Thoracic aorta (tissue), 2 donors: ENCODE data around the gene ACADM. TPM values are rescaled to one million over a fixed set of nuclear protein-coding genes. Genes with fewer than 3 reads are reported as not detected.

Source experiments
- ATAC-seq: fragments of 150-250 bp; one replicate; pipeline ENCODE4 v1.8.0; 2017; ENCODE audit warnings: low read depth; ENCODE audit not compliant: insufficient number of reproducible peaks, low FRiP score
- DNase-seq: peaks from one replicate; pipeline ENCODE4 v3.0.0-alpha.2; 2020; ENCODE audit warnings: low spot score
- H3K27ac ChIP-seq, 2 donors: fragments of 200-600 bp; sonication (generic); 1 replicate in 1 of 2; 2 replicates in 1 of 2; pipeline ENCODE4 v1.5.1; 2016; ENCODE audit warnings: mild to moderate bottlenecking in 2 of 2, moderate library complexity in 2 of 2
- H3K27me3 ChIP-seq: fragments of 200-600 bp; sonication (generic); replicated peaks from 2 replicates; pipeline ENCODE4 v1.6.0; 2016; ENCODE audit warnings: mild to moderate bottlenecking; ENCODE audit not compliant: insufficient read depth
- H3K36me3 ChIP-seq: fragments of 200-600 bp; sonication (generic); one replicate; pipeline ENCODE4 v1.5.1; 2016
- H3K4me1 ChIP-seq, 2 donors: fragments of 200-600 bp; sonication (generic); 1 replicate in 1 of 2; 2 replicates in 1 of 2; pipeline versions ENCODE4 v1.5.1 to v1.6.0; 2016; ENCODE audit warnings: low read depth in 2 of 2, mild to moderate bottlenecking in 1 of 2; ENCODE audit not compliant: control insufficient read depth in 1 of 2
- H3K4me3 ChIP-seq: fragments of 200-600 bp; sonication (generic); 2 replicates; pipeline ENCODE4 v1.5.1; 2016; ENCODE audit warnings: mild to moderate bottlenecking
- H3K9me3 ChIP-seq: fragments of 200-600 bp; sonication (generic); 2 replicates; pipeline ENCODE4 v1.5.1; 2016
- total RNA-seq, 2 donors: library from RNA; depleted of rRNA; stranded (reverse); fragments of >200 nt; gene quantifications; one replicate each; pipeline versions ENCODE4 v1.1.0 to v1.2.3, GENCODE V29; 2016
- TF ChIP-seq, protein P1 (sequence below): fragments of 200-600 bp; sonication (generic); IDR thresholded peaks from one replicate; pipeline ENCODE4 v1.5.1; 2019; ENCODE audit warnings: antibody characterized with exemption

Gene ACADM
- total RNA-seq, 2 donors from 2014 or later = 22.3 to 29.3 TPM

DNA sequence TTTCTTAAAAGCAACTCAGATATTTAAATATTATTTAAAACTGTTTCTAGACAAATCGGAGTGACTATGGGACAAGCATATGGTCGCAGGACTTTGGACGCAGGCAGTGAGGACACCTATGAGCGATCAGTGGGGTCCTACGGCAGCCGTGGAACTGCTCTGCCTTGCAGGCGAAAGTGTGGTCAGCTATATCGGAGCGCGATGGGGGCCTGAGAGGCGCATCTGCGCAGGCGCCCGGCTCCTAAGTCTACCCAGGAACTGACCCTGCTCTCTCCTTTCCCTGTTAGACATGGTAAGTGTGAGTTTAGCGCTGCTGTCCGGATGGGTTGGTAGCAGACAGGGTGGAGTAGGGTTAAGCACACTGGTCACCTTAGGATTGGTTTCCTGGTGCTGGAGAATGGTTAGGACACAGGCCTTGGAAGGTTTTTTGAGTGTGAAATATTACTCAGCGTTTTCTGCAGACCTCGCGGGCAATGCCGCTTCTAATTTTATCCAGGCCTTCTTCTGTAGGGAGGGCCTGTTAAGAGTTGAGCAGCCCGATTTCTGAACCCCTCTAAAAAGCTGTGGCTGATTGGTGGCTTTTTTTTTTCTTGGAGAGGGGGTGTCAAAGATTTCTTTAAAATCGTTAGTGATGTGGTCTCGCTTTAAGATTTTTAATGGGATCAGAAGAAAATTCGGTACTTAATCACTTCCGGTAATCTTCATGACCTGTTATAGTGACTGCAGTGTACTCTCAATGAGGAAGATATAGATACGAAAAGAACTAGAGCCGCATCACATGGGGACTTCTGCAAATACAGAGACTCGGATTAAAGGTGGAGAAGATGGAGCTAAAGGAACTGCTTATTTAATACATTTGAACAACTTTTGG is 61.7 kb downstream of the ACADM start, which contains the start of gene RABGGTB:
TSS of gene RABGGTB (plus strand) at position 274 of the 871 bp plus-strand sequence. CDS start at position 290, 16 bp downstream.
- Histone ChIP-seq H3K9me3 (no peaks in the 10 kb centered on the region), H3K4me1 (peaks cover 37 to 49% of the 10 kb centered on the region in 2 donors), H3K4me3 (peak within 1 kb of the TSS; percentile 89), H3K27ac (peak within 1 kb of the TSS; percentile 74 to 91), H3K36me3 (peaks cover 14% of the 10 kb centered on the region), H3K27me3 (no peaks in the 10 kb centered on the region)
- DNase-seq = peak; percentile 85
- ATAC-seq = peak; percentile 92
- TF ChIP-seq, protein P1, sequence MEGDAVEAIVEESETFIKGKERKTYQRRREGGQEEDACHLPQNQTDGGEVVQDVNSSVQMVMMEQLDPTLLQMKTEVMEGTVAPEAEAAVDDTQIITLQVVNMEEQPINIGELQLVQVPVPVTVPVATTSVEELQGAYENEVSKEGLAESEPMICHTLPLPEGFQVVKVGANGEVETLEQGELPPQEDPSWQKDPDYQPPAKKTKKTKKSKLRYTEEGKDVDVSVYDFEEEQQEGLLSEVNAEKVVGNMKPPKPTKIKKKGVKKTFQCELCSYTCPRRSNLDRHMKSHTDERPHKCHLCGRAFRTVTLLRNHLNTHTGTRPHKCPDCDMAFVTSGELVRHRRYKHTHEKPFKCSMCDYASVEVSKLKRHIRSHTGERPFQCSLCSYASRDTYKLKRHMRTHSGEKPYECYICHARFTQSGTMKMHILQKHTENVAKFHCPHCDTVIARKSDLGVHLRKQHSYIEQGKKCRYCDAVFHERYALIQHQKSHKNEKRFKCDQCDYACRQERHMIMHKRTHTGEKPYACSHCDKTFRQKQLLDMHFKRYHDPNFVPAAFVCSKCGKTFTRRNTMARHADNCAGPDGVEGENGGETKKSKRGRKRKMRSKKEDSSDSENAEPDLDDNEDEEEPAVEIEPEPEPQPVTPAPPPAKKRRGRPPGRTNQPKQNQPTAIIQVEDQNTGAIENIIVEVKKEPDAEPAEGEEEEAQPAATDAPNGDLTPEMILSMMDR = no peak

DNA sequence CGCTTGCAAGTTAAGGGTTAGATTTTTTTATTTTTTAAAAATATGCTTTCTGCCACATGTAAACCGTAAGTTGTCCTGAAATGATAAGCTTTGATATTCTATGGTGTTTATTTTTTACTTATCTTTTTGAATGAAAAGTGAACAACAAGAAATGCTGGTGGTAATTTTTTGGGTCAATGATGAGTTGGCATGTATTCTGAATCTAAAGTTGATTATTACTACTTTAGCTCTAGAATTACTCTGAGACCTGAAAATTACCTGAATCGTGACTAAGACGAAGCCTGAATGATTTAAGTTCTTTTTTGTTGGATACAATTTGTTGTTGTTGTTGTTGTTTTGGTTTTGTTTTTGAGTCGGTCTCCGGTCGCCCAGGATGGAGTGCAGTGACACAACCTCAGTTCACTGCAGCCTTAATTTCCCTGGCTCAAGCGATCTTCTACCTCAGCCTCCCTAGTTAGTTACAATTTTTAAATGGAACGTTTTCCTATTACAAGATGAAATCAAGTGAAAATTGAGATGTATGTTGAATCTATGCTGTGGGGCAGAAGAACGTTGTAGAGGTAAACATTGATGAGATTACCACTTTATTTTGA is 62.5 kb downstream of the ACADM start:
- DNase-seq = no peak
- H3K36me3 ChIP-seq = peaks cover 20% of the 10 kb centered on the region
- TF ChIP-seq, protein P1 = no peak
- no peaks in the 10 kb centered on the region for H3K9me3 ChIP-seq
- H3K4me3 ChIP-seq = peak overlapping the region; percentile 89
- peak overlapping the region; percentile 74 to 91 for H3K27ac ChIP-seq
- H3K27me3 ChIP-seq = no peaks in the 10 kb centered on the region
- peaks cover 37 to 49% of the 10 kb centered on the region in 2 donors for H3K4me1 ChIP-seq
- no peak for ATAC-seq

DNA sequence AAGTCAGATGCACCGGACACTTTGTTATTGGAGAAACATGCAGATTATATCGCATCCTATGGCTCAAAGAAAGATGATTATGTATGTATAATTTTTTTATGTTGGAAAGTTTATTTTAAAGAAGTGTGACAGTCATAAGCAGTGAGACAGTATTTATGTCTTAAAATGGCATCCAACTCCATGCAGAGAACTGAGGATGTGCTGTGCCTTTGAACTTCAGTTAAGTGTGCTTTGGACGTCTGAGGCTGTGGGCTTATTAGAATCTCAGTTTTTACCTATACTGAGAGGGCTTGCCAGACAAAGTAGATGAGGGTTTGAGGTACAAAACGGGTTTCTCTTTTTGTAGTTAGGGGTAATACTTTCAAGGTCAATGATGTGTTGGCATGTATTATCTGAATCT is 63.0 kb downstream of the ACADM start:
- TF ChIP-seq, protein P1 = no peak
- H3K4me1 ChIP-seq = peaks cover 37 to 49% of the 10 kb centered on the region in 2 donors
- no peak for ATAC-seq

DNA sequence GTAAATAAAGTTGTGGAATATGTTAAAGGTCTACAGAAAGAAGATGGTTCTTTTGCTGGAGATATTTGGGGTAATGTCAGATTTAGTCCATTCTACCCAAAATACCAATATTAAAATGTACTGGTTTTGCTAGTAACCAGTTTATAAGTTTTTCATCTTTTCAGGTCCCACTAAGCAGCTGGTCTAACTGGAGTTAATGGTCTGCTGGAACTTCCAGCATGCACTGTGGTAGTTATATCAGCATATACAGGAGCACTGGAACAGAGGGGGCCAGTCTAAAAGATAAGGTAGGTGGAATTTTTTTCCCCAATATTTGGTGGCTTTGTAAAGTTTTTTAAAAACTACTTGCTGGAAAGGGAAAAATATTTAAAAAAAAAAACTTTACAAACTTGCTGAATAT is 65.5 kb downstream of the ACADM start:
- TF ChIP-seq, protein P1 = no peak
- no peaks in the 10 kb centered on the region for H3K27me3 ChIP-seq
- no peak overlapping the region for H3K27ac ChIP-seq
- peaks cover 37% of the 10 kb centered on the region for H3K36me3 ChIP-seq
- no peaks in the 10 kb centered on the region for H3K9me3 ChIP-seq
- H3K4me1 ChIP-seq = peaks cover 37 to 48% of the 10 kb centered on the region in 2 donors
- ATAC-seq = no peak
- no peak overlapping the region for H3K4me3 ChIP-seq
- DNase-seq = no peak

More for the DNA sequence above, 63.0 kb downstream of the ACADM start:
- Histone ChIP-seq H3K4me3 (peak overlapping the region; percentile 89), H3K27me3 (no peaks in the 10 kb centered on the region), H3K27ac (no peak overlapping the region), H3K9me3 (no peaks in the 10 kb centered on the region), H3K36me3 (peaks cover 25% of the 10 kb centered on the region)
- DNase-seq = no peak

DNA sequence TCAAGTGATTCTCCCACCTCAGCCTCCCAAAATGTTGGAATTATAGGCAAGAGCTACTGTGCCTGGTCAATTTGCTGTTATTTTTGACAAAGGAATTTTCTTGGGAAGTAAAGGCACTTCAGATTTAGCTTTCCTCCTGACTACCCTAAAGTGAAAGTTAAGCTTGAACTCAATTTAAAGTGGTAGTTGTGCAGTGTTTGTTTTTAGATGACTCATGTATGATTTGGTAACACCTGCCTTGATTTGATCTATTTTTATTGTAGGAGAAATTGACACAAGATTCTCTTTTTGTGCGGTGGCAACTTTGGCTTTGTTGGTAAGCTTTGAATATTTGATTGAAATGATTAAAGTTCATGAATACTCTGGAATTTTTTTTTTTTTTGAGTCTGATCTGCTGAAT is 66.5 kb downstream of the ACADM start:
- DNase-seq (no peak), ATAC-seq (no peak)
- Histone ChIP-seq H3K4me1 (peaks cover 37 to 42% of the 10 kb centered on the region in 2 donors), H3K9me3 (no peaks in the 10 kb centered on the region), H3K27ac (no peak overlapping the region), H3K27me3 (no peaks in the 10 kb centered on the region), H3K4me3 (no peak overlapping the region), H3K36me3 (peaks cover 47% of the 10 kb centered on the region)
- TF ChIP-seq, protein P1 = no peak
